Activated CD8-positive, alpha-beta memory T cell treated with anti-CD3 and anti-CD28 coated beads for 48 hours (primary cell): ENCODE results near the gene C5orf22.
"Not testable (repeated sequence)": the region's sequence is repeated elsewhere in the genome, so short reads cannot be mapped to it uniquely, and the experiment has no call there.

Source experiments
- DNase-seq, 3 experiments: peaks; one replicate each; pipeline ENCODE4 v3.0.0-alpha.2; 2020; ENCODE audit warnings: low read depth in 2 of 3, low spot score in 2 of 3

The C5orf22 gene

DNA sequence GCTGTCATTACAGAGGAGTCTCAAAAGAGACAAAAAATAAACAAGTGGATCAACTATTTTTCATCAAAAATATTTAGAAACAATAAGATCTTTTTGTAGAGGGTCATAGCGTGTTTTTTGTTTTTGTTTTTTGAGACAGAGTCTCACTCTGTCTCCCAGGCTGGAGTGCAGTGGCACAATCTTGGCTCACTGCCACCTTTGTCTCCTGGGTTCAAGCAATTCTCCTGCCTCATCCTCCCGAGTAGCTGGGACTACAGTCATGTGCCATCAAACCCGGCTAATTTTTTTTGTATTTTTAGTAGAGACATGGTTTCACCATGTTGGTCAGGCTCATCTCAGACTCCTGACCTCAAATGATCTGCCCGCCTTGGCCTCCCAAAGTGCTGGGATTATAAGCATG is 70.2 kb downstream of the C5orf22 start:
- DNase-seq = not testable (repeated sequence)

- no peak for DNase-seq
Observed at GRCh38 chr5:31604240-31604639, 72.1 kb downstream of the C5orf22 start.

GRCh38 chr5:31604644-31605043 is 72.5 kb downstream of the C5orf22 start:
- DNase-seq = no peak
